Measurements from ENCODE around the gene TRIO. TPM values are rescaled to one million over a fixed set of nuclear protein-coding genes. Genes with fewer than 3 reads are reported as not detected.

The TRIO gene
- total RNA-seq, 1 experiment from 2014 or later: 211 TPM

DNA sequence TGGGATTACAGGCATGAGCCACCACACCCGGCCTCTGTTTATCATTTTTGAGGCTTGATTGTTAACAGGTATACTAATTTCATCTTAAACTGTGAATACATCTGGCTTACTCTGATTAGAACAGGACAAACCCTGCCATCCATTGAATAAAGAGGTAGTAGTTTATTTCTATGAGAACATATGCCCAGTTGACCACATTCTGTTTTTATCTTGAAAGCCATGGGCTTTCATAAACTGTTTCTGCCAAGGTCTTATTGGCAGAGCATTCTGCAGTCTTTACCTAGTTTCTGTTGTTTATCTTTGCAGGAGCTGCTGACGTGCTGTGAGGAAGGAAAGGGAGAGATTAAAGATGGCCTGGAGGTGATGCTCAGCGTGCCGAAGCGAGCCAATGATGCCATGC lies 253.6 kb downstream of the TRIO start:
- Histone ChIP-seq H3K9me2 (replicated peaks; ENCODE audit: low read length) (no peaks in the 10 kb centered on the region), H3K79me2 (ENCODE audit: low read length) (peaks cover 18% of the 10 kb centered on the region), H2AFZ (ENCODE audit: low read length) (no peak overlapping the region), H3K4me3 (ENCODE audit: low read length) (no peak overlapping the region), H3K36me3 (ENCODE audit: low read depth, low read length) (peaks cover 69% of the 10 kb centered on the region), H3K9me3 (ENCODE audit: low read length) (no peaks in the 10 kb centered on the region), H3K27me3 (ENCODE audit: low read length) (no peaks in the 10 kb centered on the region), H3F3A (ENCODE audit: low read length, unreplicated experiment) (no peaks in the 10 kb centered on the region), H3K27ac (ENCODE audit: low read length) (no peak overlapping the region), H3K4me1 (ENCODE audit: insufficient read depth, low read length) (peaks cover 31% of the 10 kb centered on the region), H4K20me1 (ENCODE audit: low read length) (no peaks in the 10 kb centered on the region), H3K9ac (ENCODE audit: low read length) (no peak overlapping the region), H3K4me2 (ENCODE audit: low read length) (no peak overlapping the region)
- intact Hi-C loops (cut with micrococcal nuclease): no loop called here
- POLR2A ChIA-PET (ENCODE audit: unreplicated experiment): no interaction called here
- TF ChIP-seq EZH2 (IDR thresholded peaks at IDR 0.05; ENCODE audit: low read length, unreplicated experiment): no peak
- TF ChIP-seq, protein P1, sequence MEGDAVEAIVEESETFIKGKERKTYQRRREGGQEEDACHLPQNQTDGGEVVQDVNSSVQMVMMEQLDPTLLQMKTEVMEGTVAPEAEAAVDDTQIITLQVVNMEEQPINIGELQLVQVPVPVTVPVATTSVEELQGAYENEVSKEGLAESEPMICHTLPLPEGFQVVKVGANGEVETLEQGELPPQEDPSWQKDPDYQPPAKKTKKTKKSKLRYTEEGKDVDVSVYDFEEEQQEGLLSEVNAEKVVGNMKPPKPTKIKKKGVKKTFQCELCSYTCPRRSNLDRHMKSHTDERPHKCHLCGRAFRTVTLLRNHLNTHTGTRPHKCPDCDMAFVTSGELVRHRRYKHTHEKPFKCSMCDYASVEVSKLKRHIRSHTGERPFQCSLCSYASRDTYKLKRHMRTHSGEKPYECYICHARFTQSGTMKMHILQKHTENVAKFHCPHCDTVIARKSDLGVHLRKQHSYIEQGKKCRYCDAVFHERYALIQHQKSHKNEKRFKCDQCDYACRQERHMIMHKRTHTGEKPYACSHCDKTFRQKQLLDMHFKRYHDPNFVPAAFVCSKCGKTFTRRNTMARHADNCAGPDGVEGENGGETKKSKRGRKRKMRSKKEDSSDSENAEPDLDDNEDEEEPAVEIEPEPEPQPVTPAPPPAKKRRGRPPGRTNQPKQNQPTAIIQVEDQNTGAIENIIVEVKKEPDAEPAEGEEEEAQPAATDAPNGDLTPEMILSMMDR (conservative IDR thresholded peaks at IDR 0.05; ENCODE audit: low read depth, low read length): no peak
- no peak for TF ChIP-seq EZH2phosphoT487 (IDR thresholded peaks at IDR 0.05; ENCODE audit: borderline replicate concordance, low read length)
- CTCF ChIA-PET: no interaction called here
- no peak for DNase-seq
- no peak for ATAC-seq
- no TSS peak for BruUV-seq (replicated peaks)

DNA sequence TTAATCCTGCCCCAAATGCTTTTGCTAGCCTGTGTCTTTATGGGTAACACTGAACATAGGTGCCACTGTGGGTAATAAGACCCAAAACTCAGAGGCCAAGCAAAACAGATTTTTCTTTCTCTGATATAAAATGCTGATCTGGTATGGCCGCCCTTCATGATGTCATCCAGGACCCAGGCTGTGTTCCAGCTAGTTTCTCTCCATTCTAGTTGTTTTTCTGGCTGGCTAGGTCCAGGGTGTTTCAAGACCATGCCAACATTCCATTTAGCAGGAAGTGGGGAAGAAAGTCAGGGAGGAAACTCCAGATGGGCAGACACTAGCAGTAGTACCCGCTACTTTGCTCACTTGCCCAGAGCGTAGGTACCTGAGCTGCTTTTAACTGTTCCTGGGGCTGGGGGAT lies 254.6 kb downstream of the TRIO start:
- DNase-seq: peak; percentile 50
- ATAC-seq: peak; percentile 52
- CTCF ChIA-PET: interaction anchor here (0.5 to 1.1 kb wide), 2 partner anchors 79 to 251 kb away, joined by 4 read pairs; no protein-coding TSS in a partner anchor
- H3F3A ChIP-seq (ENCODE audit: low read length, unreplicated experiment): no peaks in the 10 kb centered on the region
- peaks cover 28% of the 10 kb centered on the region for H3K79me2 ChIP-seq (ENCODE audit: low read length)
- no peaks in the 10 kb centered on the region for H3K27me3 ChIP-seq (ENCODE audit: low read length)
- intact Hi-C loops (cut with micrococcal nuclease): no loop called here
- H2AFZ ChIP-seq (ENCODE audit: low read length): no peak overlapping the region
- H4K20me1 ChIP-seq (ENCODE audit: low read length): no peaks in the 10 kb centered on the region
- no peak overlapping the region for H3K9ac ChIP-seq (ENCODE audit: low read length)
- peaks cover 31% of the 10 kb centered on the region for H3K4me1 ChIP-seq (ENCODE audit: insufficient read depth, low read length)
- no peak overlapping the region for H3K4me2 ChIP-seq (ENCODE audit: low read length)
- H3K27ac ChIP-seq (ENCODE audit: low read length): peak overlapping the region; percentile 5; the same call in 1 of the 2 replicates
- TF ChIP-seq, protein P1 (conservative IDR thresholded peaks at IDR 0.05; ENCODE audit: low read depth, low read length): no peak
- no peak for TF ChIP-seq EZH2 (IDR thresholded peaks at IDR 0.05; ENCODE audit: low read length, unreplicated experiment)
- no peak for TF ChIP-seq EZH2phosphoT487 (IDR thresholded peaks at IDR 0.05; ENCODE audit: borderline replicate concordance, low read length)
- H3K36me3 ChIP-seq (ENCODE audit: low read depth, low read length): peaks cover 72% of the 10 kb centered on the region
- H3K4me3 ChIP-seq (ENCODE audit: low read length): no peak overlapping the region
- POLR2A ChIA-PET (ENCODE audit: unreplicated experiment): interaction anchor here (0.6 kb wide), 2 partner anchors 31 to 386 kb away, joined by 3 to 4 read pairs; no protein-coding TSS in a partner anchor
- BruUV-seq (replicated peaks): no TSS peak
- H3K9me3 ChIP-seq (ENCODE audit: low read length): no peaks in the 10 kb centered on the region
- no peaks in the 10 kb centered on the region for H3K9me2 ChIP-seq (replicated peaks; ENCODE audit: low read length)

DNA sequence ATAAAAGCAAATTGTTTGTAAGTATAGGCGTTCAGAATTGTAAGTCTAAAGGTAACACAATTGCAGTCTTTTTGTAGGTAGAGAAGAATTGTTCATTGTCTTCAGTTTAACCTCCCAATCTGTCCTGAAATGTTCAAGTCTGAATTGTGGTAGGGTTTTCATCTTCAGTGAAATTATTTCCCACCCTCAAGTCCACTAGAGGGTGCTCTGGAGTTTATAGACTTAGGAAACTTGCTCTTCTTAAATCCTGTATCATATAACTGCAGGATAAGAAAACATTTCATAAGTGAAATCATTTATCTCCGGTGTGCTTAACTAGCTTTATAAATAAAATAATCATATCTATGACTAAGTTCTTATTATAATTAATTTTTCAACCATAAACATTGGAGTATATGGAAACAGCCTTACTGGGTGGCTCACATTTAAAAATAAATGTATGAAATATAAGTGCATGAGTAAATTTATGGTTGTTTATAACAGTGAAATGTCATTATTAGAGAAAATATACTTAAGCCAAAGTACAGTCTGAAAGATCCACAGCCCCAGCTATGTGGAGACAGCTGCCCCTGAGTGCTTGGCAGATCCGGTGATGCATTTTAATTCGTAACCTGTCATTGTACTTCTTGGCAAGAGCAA lies 256.0 kb downstream of the TRIO start:
- Histone ChIP-seq H2AFZ (ENCODE audit: low read length) (no peak overlapping the region), H3K27me3 (ENCODE audit: low read length) (no peaks in the 10 kb centered on the region), H3K9ac (ENCODE audit: low read length) (no peak overlapping the region), H3K4me3 (ENCODE audit: low read length) (no peak overlapping the region), H4K20me1 (ENCODE audit: low read length) (no peaks in the 10 kb centered on the region), H3K27ac (ENCODE audit: low read length) (peak overlapping the region; percentile 22), H3K4me2 (ENCODE audit: low read length) (peak overlapping the region; percentile 42), H3K79me2 (ENCODE audit: low read length) (peaks cover 30% of the 10 kb centered on the region), H3K9me3 (ENCODE audit: low read length) (no peaks in the 10 kb centered on the region), H3F3A (ENCODE audit: low read length, unreplicated experiment) (peaks cover 1% of the 10 kb centered on the region), H3K36me3 (ENCODE audit: low read depth, low read length) (peaks cover 62% of the 10 kb centered on the region), H3K4me1 (ENCODE audit: insufficient read depth, low read length) (peaks cover 33% of the 10 kb centered on the region), H3K9me2 (replicated peaks; ENCODE audit: low read length) (no peaks in the 10 kb centered on the region)
- intact Hi-C loops (cut with micrococcal nuclease): loop anchor here (1.0 kb wide), 1 partner anchor 249 kb away; no protein-coding TSS in a partner anchor
- no peak for TF ChIP-seq EZH2 (IDR thresholded peaks at IDR 0.05; ENCODE audit: low read length, unreplicated experiment)
- TF ChIP-seq, protein P1 (conservative IDR thresholded peaks at IDR 0.05; ENCODE audit: low read depth, low read length): peak; percentile 91
- ChIA-PET CTCF (interaction anchor here (1.0 kb wide), 1 partner anchor 250 kb away, joined by 4 read pairs; no protein-coding TSS in a partner anchor), POLR2A (ENCODE audit: unreplicated experiment) (no interaction called here)
- peak; percentile 59 for ATAC-seq
- DNase-seq: peak; percentile 84
- BruUV-seq (replicated peaks): no TSS peak
